NOMO-1 (cell line): ENCODE results near the gene ST7.
"Not testable (repeated sequence)": the region's sequence is repeated elsewhere in the genome, so short reads cannot be mapped to it uniquely, and the experiment has no call there.

Source experiments
- DNase-seq, 2 experiments: peaks; one replicate each; lab custom pipeline; 2025; ENCODE audit not compliant: unreplicated experiment in 2 of 2; lab: John Stamatoyannopoulos, UW

The ST7 gene

DNA sequence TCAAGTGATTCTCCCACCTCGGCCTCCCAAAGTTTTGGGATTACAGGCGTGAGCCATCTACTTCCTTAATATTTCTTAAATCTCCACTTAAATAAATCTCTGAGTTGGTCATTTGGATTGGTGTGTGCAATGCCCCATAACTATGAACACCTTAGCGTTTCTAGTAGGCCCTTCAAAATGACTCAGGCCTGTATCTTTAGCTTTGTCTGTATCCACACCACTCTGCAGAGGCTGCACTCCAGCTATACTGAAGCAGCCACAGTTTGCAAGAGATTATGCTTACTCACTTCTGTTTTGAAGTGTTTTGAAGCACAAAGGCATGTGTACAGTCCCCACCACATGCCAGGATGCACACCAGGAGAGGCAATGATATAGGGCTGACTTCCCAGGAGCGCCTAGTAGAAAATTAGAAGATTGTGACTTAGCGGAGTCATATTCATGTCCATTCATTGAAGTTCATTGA, 2.4 kb upstream of the ST7 start:
- DNase-seq, result no peak

DNA sequence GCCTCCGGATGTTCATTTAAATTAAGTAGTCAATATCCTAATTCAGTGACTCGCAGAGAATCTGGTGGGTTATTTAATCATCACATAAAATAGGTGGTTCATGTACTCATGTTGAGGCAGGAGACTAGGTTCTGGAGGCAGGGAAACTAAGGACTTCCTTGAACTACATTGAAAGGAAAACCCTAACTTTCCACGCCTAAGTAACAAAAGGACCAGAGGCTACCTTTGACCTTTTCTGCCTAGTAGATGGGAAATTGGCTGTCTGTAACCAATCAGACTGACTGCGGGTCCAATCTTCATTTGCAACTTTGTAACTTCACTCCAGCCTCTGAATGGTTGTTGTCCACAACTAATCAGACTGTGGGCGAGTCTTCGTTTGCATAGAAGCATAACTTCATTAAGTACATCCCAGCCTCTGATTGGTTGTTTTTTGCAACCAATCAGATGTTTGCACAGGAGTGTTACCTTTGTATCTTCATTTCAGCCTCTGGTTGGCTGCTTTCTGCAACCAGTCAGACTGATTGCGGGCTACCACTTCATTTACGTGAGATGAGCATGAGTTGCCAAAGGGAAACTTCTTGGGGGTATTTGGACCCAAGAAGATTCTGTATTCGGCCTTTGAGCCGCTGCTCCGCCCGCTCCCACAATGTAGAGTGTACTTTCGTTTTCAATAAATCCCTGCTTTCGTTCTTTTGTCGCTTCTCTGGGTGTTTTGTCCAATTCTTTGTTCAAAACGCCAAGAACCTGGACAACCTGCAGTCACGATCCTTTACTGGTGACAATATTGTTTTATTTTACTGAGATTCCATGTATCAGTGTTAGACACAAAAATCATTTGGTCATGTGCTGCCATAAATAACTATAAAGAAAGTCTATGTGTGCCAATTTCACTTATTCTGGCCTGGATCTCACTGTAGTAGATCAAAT, 1.7 kb upstream of the ST7 start:
- no peak for DNase-seq

DNA sequence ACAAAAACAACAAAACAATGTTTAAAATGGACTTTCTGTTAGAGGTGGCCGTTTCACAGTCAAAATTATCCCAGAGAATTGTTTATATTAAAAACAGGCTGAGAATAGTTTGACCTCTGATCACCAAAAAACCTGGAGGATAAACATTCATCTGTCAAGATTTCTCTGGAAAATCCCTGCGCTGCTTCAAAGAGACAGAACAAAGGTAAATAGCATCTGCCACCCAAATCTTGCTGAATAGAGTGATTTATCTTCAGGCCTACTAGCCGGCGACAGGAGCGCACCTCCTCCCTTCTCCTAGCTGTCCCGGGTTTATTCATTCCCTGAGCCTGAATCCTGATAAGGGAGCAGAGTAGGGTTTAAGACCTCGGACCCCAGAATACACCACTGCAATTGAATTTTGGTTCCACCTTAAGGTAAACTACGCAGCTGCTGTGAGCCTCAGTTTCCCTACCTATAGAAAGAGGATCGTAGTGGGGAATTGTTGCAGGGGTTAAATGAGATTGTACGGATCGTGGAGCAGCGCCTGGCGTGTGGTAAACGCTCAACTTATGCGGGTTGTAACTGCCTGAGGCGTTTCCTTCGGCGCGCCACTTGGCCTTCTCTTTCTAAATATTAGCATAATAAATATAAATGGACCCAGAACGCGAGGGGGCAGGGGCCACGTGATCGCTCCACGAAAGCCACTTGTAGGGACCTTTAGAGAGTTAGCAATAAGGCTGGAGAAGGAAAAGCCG, 498 bp upstream of the ST7 start:
- DNase-seq, result peak; percentile 27 to 37

DNA sequence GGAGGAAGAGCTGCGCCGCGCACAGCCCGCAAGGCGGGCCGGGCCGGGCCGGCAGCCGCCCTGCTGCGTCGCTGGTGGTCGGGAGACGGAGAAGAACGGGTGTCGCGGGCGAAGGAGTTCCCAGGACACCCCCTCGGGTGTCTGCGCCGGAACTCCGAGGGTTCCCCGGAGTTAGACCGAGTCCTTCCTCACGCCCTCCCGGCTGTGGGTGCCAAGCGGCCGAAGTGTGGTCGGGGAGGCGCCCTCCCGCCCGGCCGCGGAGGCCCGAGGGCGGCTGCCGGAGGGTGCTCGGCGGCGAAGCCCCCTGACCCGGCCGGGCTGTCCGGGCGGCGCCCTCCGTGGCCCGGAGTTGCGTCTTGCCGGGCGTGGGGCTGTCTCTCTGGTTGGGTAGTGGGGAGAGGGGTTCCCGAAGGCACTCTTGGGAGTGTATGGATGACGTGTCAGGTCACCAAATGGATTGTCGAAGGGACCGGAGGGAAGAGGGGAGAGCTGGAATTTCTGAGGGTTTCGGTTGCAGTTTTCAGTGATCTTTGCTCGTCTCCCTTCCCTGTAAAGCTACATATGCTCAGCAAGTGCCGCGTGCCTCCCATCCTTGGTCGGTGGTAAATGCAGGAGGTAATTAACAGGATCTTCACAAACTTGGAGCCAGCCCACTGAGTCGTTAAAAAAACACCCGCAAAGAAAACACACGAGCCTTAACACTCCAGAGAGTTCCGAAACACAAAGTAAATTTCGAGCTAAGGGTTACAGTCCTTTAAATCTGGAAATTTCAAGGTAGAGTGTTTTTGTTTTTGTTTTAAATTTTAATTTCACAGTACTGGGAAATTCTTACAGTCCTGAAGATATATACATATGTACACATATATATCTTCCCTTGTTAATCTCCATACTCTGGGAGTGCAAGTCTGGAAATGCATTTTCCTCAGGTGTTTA, 871 bp downstream of the ST7 start:
- peak in 1 of 2 experiments; percentile 7 for DNase-seq

DNA sequence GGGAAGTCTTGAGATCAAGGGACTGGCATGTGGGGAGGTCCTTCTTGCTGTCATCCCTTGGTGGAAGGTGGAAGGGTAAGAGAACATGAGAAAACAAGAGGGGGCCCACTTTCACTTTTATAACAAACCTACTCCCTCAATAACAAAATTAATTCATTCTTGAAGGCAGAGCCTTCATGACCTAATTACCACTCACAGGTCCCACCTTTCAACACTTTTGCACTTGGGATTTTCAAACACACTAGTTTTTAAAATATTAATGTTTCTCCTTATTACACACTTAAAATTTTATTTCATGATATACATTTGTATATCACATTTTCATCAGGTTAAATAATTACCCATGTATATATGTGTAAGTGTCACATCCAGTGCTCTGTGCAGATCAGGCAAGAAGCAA, 2.0 kb downstream of the ST7 start:
- no peak for DNase-seq

DNA sequence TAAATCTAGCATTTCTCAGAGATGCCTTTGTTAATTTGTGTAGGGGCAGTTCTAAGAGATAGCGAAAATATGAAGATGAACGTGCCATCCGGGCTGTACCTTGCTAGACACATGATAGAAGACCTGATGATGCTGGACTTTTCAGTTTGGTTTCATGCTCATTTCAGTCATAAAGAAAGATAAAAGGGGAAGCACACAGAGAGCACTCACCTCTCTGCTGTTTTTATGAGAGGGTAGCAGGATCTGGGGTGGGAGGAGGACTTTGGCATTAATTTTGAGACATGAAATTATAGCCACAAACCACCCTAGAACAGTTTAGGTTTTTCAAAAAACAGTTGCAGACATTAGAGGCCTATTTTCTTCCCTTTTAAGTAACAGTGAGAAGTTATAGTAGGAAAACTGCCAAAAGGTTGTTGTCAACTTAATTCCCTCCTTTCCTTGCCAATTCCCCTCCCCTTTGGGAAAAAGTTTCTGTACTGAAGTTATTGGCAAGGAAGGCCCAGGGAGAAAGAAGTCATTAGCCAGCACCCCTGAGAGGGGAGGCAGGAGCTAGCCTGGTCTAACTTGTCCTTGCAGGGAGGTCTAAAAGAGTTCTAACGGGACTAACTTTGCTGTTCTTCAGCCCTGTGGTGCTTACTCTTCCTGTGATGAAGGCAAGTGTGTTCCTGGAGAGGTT, 2.6 kb downstream of the ST7 start:
- DNase-seq, result peak in 1 of 2 experiments; percentile 32

DNA sequence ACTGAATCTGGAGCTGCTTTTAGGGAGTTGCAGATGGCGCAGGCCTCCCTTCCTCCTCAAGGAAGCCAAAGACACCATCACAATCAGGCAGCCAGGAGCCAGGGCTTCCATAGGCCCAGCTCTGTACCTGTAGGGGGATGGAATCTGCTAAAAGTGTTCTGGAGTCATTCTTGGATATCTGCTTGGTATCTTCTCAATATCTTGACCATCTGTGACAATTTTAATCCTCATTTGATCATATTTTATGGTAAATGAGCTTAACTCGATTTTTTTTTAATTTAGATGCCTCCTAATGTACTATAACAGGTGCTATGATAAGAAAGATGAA, 3.1 kb downstream of the ST7 start:
- no peak for DNase-seq

DNA sequence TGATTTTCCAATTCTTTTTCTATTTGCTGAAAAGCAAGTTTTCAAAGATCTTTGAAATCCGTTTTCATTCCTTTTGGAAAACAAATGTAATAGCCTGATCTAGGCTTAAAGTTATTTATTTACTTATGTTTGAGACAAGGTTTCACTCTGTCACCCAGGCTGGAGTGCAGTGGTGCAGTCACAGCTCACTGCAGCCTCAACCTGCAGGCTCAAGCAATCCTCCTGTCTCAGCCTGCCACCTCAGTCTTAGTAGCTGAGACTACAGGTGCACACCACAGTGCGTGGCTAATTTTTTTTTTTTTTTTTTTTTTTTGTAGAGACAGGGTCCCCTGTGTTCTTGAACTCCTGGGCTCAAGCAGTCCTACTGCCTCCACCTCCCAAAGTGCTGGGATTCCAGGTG, 4.6 kb downstream of the ST7 start:
- DNase-seq, result no peak

DNA sequence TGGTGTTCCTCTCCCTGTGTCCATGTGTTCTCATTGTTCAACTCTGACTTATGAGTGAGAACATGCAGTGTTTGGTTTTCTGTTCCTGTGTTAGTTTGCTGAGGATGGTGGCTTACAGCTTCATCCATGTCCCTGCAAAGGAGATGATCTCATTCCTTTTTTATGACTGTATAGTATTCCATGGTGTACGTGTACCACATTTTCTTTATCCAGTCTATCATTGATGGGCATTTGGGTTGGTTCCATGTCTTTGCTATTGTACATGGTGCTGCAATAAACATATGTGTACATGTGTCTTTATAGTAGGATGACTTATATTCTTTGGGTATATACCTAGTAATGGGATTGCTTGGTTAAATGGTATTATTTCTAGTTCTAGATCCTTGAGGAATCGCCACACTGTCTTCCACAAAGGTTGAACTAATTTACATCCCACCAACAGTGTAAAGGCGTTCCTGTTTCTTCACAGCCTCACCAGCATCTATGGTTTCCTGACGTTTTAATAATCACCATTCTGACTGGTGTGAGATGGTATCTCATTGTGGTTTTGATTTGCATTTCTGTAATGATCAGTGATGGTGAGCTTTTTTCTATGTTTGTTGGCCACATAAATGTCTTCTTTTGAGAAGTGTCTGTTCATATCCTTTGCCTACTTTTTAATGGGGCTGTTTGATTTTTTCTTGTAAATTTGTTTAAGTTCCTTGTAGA, 8.8 kb downstream of the ST7 start:
- DNase-seq, result not testable (repeated sequence)

DNA sequence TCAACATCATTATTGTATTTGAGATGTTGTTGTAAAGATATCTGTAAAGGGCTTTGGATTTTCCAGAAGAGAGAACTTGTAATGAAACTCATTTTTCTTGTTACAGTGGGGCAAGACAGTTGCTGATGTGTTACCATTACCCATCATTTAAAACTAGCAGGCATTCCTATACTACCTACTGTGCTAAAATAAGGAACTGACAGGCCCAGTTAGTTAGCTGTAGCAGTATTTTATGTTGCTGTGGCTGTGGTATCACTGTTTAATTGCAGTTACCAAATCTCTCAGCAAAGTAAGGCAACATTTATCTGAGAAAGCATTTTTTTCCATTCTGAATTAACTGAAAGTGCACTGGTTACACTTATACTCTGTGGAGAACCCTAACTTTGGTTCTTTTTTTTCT, 9.9 kb downstream of the ST7 start:
- peak in 1 of 2 experiments; percentile 64 for DNase-seq

DNA sequence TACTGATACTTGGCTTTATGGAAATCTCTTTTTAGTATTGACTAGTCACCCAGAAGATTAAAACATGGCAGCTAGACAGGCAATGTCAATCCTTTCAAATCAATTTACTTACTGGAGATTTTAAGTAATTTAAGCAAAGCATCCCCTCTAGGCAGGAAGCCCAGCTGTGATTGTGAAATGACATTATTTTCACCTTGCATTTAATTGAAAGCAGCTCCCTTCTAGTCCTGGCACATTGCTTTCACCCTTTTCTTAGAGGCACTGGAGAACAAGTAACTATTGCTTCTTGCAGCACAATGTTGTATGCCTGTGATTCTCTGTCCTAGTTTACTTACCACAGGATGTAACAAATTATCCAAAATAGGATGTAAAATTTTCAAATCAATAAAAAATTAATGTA, 13.3 kb downstream of the ST7 start:
- no peak for DNase-seq

DNA sequence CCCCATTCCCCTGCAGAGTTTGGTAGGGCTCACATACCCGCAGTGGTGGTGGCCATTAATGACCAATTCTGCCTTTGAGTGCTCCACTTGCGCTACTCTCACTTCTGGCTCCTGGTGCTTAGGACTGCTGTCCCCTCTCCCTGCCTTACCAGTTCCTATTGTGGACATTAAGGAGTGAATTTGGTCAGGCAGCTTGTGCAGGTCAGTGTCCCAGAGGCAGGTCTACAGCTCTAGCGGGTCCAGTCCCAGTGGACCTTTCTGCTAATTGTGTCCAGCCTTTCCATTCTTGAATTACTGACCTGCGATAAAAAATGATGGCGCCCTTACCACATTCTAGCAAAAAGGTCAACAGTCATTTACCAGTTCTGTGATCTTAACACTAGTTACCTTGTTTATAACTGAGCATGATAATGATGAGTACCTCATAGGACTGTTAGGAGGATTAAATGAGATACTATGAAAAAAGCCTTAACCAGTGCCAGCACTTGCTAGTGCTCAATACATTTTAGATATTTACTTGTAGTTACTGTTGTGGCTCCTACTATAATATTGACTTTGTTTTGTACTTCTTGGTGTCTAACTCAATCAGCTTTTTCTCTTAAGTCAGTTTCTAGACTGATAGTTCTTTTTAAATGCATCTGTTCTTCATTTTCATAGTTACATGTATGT, 14.1 kb downstream of the ST7 start:
- DNase-seq, result no peak

DNA sequence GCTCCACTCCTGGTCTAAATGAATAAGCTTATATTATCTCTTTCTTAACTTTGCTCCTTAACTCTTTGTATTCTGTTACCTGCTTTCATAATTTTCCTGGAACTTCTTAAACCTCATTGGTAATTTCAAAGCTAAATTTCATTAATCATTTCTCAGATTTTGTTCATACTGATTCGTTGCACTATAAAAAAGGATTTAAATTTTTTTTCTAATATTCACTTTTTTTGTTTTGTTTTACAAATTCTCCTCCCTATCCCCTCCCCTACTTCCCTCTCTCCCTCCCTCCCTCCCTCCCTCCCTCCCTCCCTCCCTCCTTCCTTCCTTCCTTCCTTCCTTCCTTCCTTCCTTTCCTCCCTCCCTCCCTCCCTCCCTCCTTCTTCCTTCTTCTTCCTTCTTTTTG, 14.7 kb downstream of the ST7 start:
- DNase-seq, result no peak

DNA sequence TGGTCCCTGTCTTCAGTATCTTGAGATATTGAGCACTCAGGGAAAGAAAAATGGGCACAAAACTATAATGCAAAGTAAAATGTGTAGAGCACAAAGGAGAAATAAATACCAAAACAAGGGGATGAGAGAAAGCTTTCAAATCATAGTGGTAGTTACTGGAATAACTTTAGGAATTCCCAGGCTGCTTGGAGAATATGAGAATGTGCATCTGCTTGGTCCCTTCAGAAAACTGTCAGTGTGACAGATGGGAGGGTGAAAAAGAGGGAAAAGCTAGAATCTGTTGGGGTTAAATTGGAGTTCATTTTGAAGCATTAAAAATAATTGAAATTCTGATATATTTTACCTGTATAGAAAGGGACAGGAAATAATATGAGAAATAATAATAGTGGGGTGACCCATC, 15.3 kb downstream of the ST7 start:
- DNase-seq, result no peak

DNA sequence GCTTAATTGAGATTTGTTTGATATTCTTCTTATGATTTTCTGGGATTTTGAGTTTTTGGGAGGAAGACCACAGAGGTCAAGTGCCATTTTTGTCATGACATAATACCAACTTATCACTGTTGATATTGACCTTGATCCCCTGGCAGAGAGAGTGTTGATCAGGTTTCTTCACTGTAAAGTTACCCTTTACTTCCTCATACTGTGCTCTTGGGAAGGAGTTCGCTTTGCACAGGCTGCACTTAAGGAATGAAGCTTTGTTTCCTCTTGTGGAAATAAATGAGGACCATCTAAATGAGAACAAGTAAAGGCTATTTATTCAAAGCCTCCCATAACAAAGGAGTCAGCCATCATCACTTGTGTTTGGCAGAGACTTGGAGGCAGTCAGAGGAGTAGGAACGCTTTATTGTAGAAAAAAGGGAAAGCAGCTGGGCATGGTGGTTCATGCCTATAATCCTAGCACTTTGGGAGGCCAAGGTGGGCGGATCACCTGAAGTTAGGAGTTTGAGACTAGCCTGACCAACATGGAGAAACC, 16.1 kb downstream of the ST7 start:
- peak in 1 of 2 experiments; percentile 4 for DNase-seq

DNA sequence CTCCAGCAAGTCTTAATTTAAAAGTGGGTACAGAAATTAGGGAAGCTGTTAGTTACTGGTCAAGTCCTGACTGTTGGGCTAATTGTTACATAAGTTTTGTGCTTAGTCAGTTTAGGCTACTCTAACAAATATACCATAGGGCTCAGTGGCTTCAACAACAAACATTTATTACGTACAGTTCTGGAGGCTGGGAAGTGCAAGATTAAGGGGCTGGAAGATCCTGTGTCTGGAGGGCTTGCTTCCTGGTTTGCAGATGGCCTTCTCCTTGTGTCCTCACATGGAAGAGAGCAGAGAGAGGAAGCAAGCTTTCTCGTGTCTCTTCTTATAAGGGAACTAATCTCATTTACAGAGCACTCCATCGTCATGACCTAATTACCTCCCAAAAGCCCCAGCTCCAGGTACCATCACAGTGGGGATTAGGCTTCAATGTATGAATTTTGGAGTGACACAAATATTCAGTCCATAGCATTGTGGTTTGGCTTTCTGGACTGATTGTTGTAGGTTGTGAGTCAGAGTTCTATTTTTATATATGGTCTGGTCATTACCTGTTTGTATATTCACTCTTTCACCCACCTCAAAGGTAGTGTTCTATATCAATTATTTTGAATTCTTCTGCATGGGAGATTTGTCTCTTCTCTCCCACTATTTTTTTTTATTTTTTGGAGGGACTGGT, 17.1 kb downstream of the ST7 start:
- peak; percentile 19 to 33 for DNase-seq

DNA sequence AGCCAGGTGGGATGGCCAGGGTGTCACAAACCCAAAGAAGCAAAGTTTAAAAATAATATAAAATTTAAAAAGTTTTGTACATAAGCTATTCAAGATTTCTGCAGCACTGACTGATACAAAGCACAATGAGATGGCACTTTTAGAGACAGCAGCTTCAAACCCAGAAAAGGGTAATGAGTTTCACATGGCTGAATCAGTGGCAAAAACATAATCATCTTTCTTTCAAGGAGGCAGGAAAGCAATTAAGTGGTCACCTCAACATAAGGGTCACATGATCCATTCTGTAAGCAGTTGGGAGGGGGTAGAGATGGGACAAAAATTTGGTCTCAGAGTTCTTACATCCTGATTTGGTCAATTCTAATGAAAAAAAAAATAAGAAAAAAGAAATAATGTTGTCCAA, 17.9 kb downstream of the ST7 start:
- not testable (repeated sequence) for DNase-seq

DNA sequence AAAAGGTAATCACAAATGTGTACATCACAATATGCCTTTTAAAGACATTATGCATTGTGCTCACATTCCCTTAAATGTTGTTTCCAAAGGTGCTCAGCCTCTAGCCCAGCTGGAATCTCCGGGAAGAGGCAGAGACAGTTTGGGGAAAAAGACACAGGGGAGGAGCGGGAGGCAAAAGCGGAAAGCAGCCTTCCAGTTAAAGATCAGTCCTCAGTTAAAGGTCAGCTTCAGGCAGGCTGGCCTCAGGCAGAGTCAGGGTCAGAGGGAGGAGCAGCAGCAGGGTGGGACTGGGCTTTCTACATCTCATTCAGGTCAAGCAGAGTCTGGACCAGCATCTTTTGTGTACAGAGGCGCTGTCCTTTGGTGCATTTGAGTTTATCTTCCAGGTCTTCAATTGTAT, 18.6 kb downstream of the ST7 start:
- DNase-seq, result no peak
